Measurements from ENCODE around the gene WTIP. TPM values are rescaled to one million over a fixed set of nuclear protein-coding genes. Genes with fewer than 3 reads are reported as not detected.
"Not testable (repeated sequence)": the region's sequence is repeated elsewhere in the genome, so short reads cannot be mapped to it uniquely, and the experiment has no call there.

WTIP gene
- total and polyA plus RNA-seq, 4 experiments from 2014 or later: 0.23 to 0.39 TPM; not detected in 2

DNA sequence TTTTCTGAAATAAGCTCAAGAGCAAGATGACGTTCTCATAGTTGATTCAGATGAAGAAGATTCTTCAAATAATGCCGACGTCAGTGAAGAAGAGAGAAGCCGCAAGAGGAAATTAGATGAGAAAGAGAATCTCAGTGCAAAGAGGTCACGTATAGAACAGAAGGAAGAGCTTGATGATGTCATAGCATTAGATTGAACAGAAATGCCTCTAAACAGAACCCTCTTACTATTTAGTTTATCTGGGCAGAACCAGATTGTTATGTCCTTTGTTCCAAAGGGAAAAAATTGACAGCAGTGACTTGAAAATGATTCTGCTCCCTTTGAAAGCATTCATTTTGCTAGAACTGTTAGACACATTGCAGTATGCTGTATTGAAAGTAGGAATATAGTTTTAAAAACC, 12.5 kb upstream of the WTIP start:
- H3K27me3 ChIP-seq (ENCODE audit: insufficient read depth, low read length); H3K4me1 ChIP-seq (ENCODE audit: insufficient read depth, low read length); H3K9me3 Mint-ChIP-seq; intact Hi-C loops (cut with micrococcal nuclease); H3K27me3 Mint-ChIP-seq; H3K4me3 Mint-ChIP-seq; DNase-seq; H3K4me3 ChIP-seq (ENCODE audit: low read length in 2 of 2); H3K27ac Mint-ChIP-seq; H3K27ac ChIP-seq (ENCODE audit: low read depth, low read length); H3K9me3 ChIP-seq (ENCODE audit: control insufficient read depth in 1 of 2, low read length in 2 of 2); CTCF ChIA-PET (ENCODE audit: partially characterized antibody); H3K4me1 Mint-ChIP-seq; POLR2A ChIA-PET (ENCODE audit: partially characterized antibody): not testable (repeated sequence)
- H3K36me3 Mint-ChIP-seq: peaks cover 61 to 78% of the 10 kb centered on the region in 2 donors
- peaks cover 49% of the 10 kb centered on the region for H3K36me3 ChIP-seq (ENCODE audit: insufficient read depth, low read length)

DNA sequence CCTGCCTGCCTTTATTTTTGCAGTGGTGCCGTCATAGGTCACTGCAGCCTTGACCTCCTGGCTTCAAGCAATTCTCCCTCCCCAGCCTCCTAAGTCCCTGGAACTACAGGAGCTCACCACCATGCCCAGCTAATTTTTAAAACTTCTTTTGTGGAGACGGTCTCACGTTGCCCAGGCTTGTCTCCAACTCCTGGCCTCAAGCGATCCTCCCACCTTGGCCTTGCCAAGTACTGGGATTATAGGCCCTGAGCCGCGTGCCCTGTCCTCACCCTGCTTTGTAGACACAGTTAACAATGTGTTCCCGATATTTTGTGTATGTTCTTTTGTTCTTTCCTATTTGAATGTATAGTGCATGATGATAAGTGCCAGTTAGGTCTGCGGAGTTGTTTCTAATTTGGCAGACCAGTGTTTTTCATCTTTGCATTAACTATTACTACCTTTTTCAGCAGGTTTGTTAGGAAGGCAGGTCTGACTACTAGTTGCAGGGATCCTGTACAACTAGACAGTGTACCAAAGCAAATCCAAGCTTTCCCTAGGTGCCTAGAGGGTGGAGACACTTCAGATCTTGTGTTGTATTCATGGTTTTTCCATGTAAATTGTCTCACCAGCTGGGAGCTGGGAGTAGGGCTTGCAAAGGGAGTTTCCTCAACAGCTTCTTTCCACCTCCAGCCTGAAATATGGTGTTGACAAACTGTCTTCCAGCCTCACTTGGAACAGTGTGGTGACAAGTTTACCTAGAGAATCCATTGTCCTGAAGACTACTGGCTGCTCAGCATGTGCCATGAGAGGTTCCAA, 9.5 kb upstream of the WTIP start:
- H3K4me3 Mint-ChIP-seq: no peak overlapping the region
- no peaks in the 10 kb centered on the region for H3K27me3 Mint-ChIP-seq
- Histone ChIP-seq H3K27me3 (ENCODE audit: insufficient read depth, low read length) (no peaks in the 10 kb centered on the region), H3K4me3 (ENCODE audit: low read length in 2 of 2) (no peak overlapping the region), H3K4me1 (ENCODE audit: insufficient read depth, low read length) (no peaks in the 10 kb centered on the region), H3K36me3 (ENCODE audit: insufficient read depth, low read length) (peaks cover 30% of the 10 kb centered on the region), H3K27ac (ENCODE audit: low read depth, low read length) (no peak overlapping the region), H3K9me3 (ENCODE audit: control insufficient read depth in 1 of 2, low read length in 2 of 2) (no peaks in the 10 kb centered on the region)
- H3K9me3 Mint-ChIP-seq: no peaks in the 10 kb centered on the region
- H3K4me1 Mint-ChIP-seq: peaks cover 0 to 4% (median under 1%) of the 10 kb centered on the region in 4 donors
- ChIA-PET CTCF (ENCODE audit: partially characterized antibody) (no interaction called here), POLR2A (ENCODE audit: partially characterized antibody) (no interaction called here)
- H3K36me3 Mint-ChIP-seq: peaks cover 46 to 51% of the 10 kb centered on the region in 2 donors
- peak overlapping the region in 2 of 7 donors; percentile 37 to 70 for H3K27ac Mint-ChIP-seq
- intact Hi-C loops (cut with micrococcal nuclease): no loop called here
- no peak for DNase-seq

DNA sequence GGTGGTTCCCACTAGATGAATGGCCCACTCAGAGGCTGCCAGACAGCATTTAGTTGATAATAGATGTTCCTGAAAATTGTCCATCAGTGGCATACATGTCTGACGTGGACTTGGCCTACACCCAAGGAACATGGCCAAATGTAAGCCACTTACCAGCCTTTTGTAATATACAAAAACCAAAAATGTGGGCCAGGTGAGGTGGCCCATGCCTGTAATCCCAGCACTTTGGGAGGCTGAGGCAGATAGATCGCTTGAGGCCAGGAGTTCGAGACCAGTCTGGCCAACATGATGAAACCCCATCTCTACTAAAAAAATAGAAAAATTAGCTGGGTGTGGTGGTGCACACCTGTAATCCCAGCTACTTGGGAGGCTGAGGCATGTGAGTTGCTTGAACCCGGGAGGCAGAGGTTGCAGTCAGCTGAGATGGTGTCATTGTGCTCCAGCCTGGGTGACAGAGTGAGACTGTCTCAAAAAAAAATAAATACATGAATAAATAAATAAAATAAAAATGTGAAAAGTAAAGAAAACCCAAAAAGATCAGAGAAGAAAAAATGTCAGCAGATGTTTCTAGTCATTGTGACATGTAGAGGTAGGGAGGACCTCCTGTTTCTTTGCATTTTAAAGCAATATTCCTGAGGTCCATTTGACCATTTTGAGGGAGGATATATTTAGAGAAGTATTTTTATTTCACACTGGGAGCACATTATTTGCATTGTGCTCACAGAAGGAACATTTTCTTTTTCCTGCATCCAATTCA, 7.1 kb upstream of the WTIP start:
- H3K36me3 ChIP-seq (ENCODE audit: insufficient read depth, low read length): peaks cover 16% of the 10 kb centered on the region
- Mint-ChIP-seq H3K27ac (no peak overlapping the region), H3K4me3 (no peak overlapping the region), H3K9me3 (no peaks in the 10 kb centered on the region), H3K4me1 (peaks cover 0 to 4% (median under 1%) of the 10 kb centered on the region in 4 donors), H3K36me3 (peaks cover 31 to 34% of the 10 kb centered on the region in 2 donors), H3K27me3 (peaks cover 0 to 3% of the 10 kb centered on the region in 2 donors)
- POLR2A ChIA-PET (ENCODE audit: partially characterized antibody): no interaction called here
- intact Hi-C loops (cut with micrococcal nuclease): no loop called here
- CTCF ChIA-PET (ENCODE audit: partially characterized antibody): interaction anchor here (0.7 kb wide), 1 partner anchor 1058 kb away, joined by 3 read pairs; no protein-coding TSS in a partner anchor
- H3K9me3 ChIP-seq (ENCODE audit: control insufficient read depth in 1 of 2, low read length in 2 of 2): no peaks in the 10 kb centered on the region
- no peaks in the 10 kb centered on the region for H3K27me3 ChIP-seq (ENCODE audit: insufficient read depth, low read length)
- no peak overlapping the region for H3K4me3 ChIP-seq (ENCODE audit: low read length in 2 of 2)
- no peak for DNase-seq
- H3K4me1 ChIP-seq (ENCODE audit: insufficient read depth, low read length): no peaks in the 10 kb centered on the region
- no peak overlapping the region for H3K27ac ChIP-seq (ENCODE audit: low read depth, low read length)

DNA sequence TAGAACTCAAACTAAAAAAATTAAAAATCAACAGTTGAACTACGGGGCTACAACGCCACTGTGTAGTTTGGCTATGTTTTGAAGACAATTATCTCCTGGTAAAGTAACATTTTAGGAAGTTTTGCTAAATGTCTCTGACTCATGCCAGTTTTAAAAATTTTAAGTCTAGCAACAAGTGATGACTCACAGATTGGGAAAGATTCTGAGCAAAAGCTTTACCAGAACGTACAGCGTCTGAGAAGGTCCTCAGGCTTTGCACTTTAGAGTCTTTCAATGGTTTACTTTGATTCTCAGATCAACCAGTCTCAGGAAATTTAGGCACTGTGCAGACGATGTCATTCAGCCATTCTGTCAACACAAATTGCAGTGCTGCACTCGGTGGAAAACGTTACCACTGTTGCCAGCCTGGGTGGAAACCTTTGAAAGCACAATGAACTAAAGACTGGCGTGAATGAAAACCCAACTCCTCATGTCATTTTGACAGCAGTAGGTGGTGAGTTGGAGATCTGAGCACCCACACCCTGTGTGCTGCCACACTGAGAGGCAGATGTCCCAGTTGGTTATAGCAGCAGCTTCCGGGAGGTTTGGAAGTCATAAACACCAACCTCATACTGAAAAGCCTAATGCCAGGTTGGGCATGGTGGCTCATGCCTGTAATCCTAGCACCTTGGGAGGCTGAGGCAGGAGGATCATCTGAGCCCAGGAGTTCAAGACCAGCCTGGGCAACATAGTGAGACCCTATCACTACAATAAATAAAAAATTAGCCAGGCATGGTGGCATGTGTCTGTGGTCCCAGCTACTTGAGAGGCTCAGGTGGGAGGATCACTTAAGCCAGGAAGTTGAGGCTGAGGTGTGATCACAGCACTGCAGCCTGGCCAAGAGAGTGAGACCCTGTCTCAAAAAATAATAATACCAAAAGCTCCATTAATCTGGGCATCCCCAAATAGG, 6.3 kb upstream of the WTIP start:
- H3K9me3 ChIP-seq (ENCODE audit: control insufficient read depth in 1 of 2, low read length in 2 of 2): no peaks in the 10 kb centered on the region
- CTCF ChIA-PET (ENCODE audit: partially characterized antibody): no interaction called here
- POLR2A ChIA-PET (ENCODE audit: partially characterized antibody): no interaction called here
- H3K36me3 Mint-ChIP-seq: peaks cover 26 to 27% of the 10 kb centered on the region in 2 donors
- H3K9me3 Mint-ChIP-seq: no peaks in the 10 kb centered on the region
- no peaks in the 10 kb centered on the region for H3K27me3 ChIP-seq (ENCODE audit: insufficient read depth, low read length)
- no peak overlapping the region for H3K27ac Mint-ChIP-seq
- peaks cover 0 to 4% (median under 1%) of the 10 kb centered on the region in 4 donors for H3K4me1 Mint-ChIP-seq
- no peak overlapping the region for H3K4me3 ChIP-seq (ENCODE audit: low read length in 2 of 2)
- peaks cover 5 to 7% of the 10 kb centered on the region in 2 donors for H3K27me3 Mint-ChIP-seq
- H3K4me1 ChIP-seq (ENCODE audit: insufficient read depth, low read length): no peaks in the 10 kb centered on the region
- intact Hi-C loops (cut with micrococcal nuclease): no loop called here
- no peak overlapping the region for H3K27ac ChIP-seq (ENCODE audit: low read depth, low read length)
- H3K36me3 ChIP-seq (ENCODE audit: insufficient read depth, low read length): peaks cover 16% of the 10 kb centered on the region
- H3K4me3 Mint-ChIP-seq: no peak overlapping the region
- no peak for DNase-seq

DNA sequence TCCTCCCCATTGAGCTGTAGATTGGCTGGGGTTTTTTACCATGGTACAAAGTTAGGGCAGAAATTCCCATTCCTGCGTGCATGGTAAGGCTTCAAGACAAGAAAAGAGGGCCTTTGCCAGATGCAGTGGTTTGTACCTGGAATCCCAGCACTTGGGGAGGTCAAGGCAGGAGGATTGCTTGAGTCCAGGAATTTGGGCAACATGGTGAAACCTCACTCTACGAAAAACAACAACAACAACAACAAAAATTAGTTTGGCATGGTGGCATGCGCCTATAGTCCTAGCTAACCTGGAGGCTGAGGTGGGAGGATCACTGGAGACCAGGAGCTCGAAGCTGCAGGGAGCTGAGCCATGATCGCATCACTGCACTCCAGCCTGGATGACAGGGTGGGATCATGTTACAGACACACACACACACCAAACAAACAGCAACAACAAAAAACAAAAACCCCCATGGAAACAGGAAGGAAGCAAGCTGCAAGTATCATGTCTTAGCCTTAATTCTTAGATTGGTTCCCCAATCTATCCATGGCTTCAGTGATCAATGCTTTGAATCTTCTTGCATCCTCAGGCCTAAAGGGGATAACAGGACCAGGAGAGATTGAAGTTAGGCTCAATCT, 5.5 kb upstream of the WTIP start:
- ChIA-PET CTCF (ENCODE audit: partially characterized antibody) (interaction anchor here (1.2 kb wide), 1 partner anchor 12 kb away, joined by 3 read pairs; no protein-coding TSS in a partner anchor), POLR2A (ENCODE audit: partially characterized antibody) (no interaction called here)
- DNase-seq: no peak
- H3K27me3 Mint-ChIP-seq: peaks cover 5 to 7% of the 10 kb centered on the region in 2 donors
- H3K36me3 Mint-ChIP-seq: peaks cover 23% of the 10 kb centered on the region in 2 donors
- H3K27ac Mint-ChIP-seq: no peak overlapping the region
- Histone ChIP-seq H3K27me3 (ENCODE audit: insufficient read depth, low read length) (no peaks in the 10 kb centered on the region), H3K9me3 (ENCODE audit: control insufficient read depth in 1 of 2, low read length in 2 of 2) (no peaks in the 10 kb centered on the region), H3K4me3 (ENCODE audit: low read length in 2 of 2) (no peak overlapping the region), H3K27ac (ENCODE audit: low read depth, low read length) (no peak overlapping the region), H3K36me3 (ENCODE audit: insufficient read depth, low read length) (peaks cover 16% of the 10 kb centered on the region), H3K4me1 (ENCODE audit: insufficient read depth, low read length) (no peaks in the 10 kb centered on the region)
- H3K9me3 Mint-ChIP-seq: no peaks in the 10 kb centered on the region
- intact Hi-C loops (cut with micrococcal nuclease): no loop called here
- H3K4me1 Mint-ChIP-seq: peaks cover 0 to 4% (median under 1%) of the 10 kb centered on the region in 4 donors
- no peak overlapping the region for H3K4me3 Mint-ChIP-seq

DNA sequence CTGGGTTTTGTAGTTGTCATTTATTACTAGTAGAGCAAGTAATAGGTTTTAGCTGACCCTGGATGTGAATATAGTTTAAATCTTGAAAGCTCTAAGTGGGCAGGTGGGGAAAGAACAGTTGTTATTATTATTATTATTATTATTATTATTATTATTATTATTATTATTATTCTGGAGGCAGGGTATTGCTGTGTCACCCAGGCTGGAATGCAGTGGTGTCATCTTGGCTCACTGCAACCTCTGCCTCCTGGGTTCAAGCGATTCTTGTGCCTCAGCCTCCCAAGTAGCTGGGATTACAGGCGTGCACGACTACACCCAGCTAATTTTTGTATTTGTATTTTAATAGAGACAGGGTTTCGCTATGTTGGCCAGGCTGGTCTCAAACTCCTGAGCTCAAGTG, 3.1 kb upstream of the WTIP start:
- not testable (repeated sequence) for H3K4me1 Mint-ChIP-seq

More for the DNA sequence above, 3.1 kb upstream of the WTIP start:
- H3K36me3 Mint-ChIP-seq; H3K27ac Mint-ChIP-seq; H3K27ac ChIP-seq (ENCODE audit: low read depth, low read length); H3K27me3 ChIP-seq (ENCODE audit: insufficient read depth, low read length); intact Hi-C loops (cut with micrococcal nuclease); H3K4me3 ChIP-seq (ENCODE audit: low read length in 2 of 2); H3K9me3 ChIP-seq (ENCODE audit: control insufficient read depth in 1 of 2, low read length in 2 of 2); DNase-seq; H3K4me3 Mint-ChIP-seq; POLR2A ChIA-PET (ENCODE audit: partially characterized antibody); H3K9me3 Mint-ChIP-seq; H3K36me3 ChIP-seq (ENCODE audit: insufficient read depth, low read length); H3K4me1 ChIP-seq (ENCODE audit: insufficient read depth, low read length): not testable (repeated sequence)
- H3K27me3 Mint-ChIP-seq: peaks cover 11 to 12% of the 10 kb centered on the region in 2 donors
- CTCF ChIA-PET (ENCODE audit: partially characterized antibody): interaction anchor here (0.6 kb wide), 1 partner anchor 56 kb away, joined by 3 read pairs; no protein-coding TSS in a partner anchor

All from CD4-positive, alpha-beta memory T cell (primary cell).